ENCODE data around the gene FHAD1.

Gene FHAD1

DNA sequence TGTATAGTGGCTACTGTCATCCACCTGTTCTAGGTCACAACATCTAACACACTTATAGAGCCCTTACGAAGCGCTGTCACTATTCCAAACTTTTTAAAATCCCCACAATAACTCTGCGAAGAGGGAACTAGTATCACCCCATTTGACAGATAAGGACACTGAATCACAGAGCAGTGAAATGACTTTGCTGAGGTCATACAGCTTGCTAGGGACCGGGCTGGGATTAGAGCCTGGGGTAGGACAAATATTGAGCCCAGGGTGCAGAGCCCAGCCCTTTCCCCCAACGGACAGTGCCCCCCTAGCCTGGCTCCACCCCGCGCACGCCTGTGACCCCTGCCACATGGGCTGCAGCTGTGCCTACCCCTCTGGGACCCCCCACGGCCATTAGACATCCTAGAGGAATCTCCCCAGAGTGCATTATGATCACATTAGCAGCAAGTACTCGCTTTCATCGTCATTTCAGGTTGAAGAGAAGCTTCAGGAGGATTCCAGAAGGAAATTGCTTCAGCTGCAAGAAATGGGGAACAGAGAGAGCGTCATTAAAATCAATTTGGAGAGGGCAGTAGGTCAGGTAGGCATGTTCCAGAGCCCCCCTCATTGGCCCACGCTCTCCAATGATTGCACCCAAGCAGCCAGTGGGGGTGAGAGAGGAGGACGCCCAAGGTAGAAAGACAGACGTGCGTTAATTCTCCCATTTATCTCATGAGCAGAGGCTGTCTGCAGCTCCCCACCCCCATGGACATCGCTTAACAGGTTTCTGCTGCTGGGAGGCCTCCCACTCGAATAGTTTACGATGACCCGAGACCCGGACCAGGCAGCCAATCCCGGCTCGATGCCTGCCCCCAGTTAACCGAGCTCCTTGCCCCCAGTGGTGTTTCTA lies 77.2 kb downstream of the FHAD1 start:
- ATAC-seq (ENCODE audit: low read depth) (no peak), DNase-seq (ENCODE audit: low spot score) (no peak)
- no peaks in the 10 kb centered on the region for H3K9me3 ChIP-seq (ENCODE audit: severe bottlenecking)
- no peak for TF ChIP-seq CTCF (IDR thresholded peaks at IDR 0.05; ENCODE audit: poor library complexity, severe bottlenecking)
- no peak overlapping the region for H3K4me3 ChIP-seq (ENCODE audit: severe bottlenecking)
- no peak overlapping the region for H3K27ac ChIP-seq (ENCODE audit: poor library complexity, severe bottlenecking)
- H3K36me3 ChIP-seq (ENCODE audit: low read depth) = no peaks in the 10 kb centered on the region
- no peaks in the 10 kb centered on the region for H3K27me3 ChIP-seq (ENCODE audit: insufficient read depth, poor library complexity, severe bottlenecking)
- H3K4me1 ChIP-seq (ENCODE audit: insufficient read depth, poor library complexity, severe bottlenecking) = no peaks in the 10 kb centered on the region

- H3K27ac ChIP-seq (ENCODE audit: poor library complexity, severe bottlenecking) = no peak overlapping the region
- no peak for TF ChIP-seq CTCF (IDR thresholded peaks at IDR 0.05; ENCODE audit: poor library complexity, severe bottlenecking)
- peaks cover 3% of the 10 kb centered on the region for H3K4me1 ChIP-seq (ENCODE audit: insufficient read depth, poor library complexity, severe bottlenecking)
- ATAC-seq (ENCODE audit: low read depth) (no peak), DNase-seq (ENCODE audit: low spot score) (no peak)
- no peaks in the 10 kb centered on the region for H3K9me3 ChIP-seq (ENCODE audit: severe bottlenecking)
- no peaks in the 10 kb centered on the region for H3K36me3 ChIP-seq (ENCODE audit: low read depth)
- H3K4me3 ChIP-seq (ENCODE audit: severe bottlenecking) = no peak overlapping the region
- no peaks in the 10 kb centered on the region for H3K27me3 ChIP-seq (ENCODE audit: insufficient read depth, poor library complexity, severe bottlenecking)
Observed at GRCh38 chr1:15324869-15325335, 77.9 kb downstream of the FHAD1 start.

GRCh38 chr1:15325375-15326085 lies 78.5 kb downstream of the FHAD1 start:
- DNase-seq (ENCODE audit: low spot score) (no peak), ATAC-seq (ENCODE audit: low read depth) (no peak)
- Histone ChIP-seq H3K9me3 (ENCODE audit: severe bottlenecking) (no peaks in the 10 kb centered on the region), H3K36me3 (ENCODE audit: low read depth) (no peaks in the 10 kb centered on the region), H3K4me1 (ENCODE audit: insufficient read depth, poor library complexity, severe bottlenecking) (peaks cover 9% of the 10 kb centered on the region), H3K4me3 (ENCODE audit: severe bottlenecking) (no peak overlapping the region), H3K27ac (ENCODE audit: poor library complexity, severe bottlenecking) (no peak overlapping the region), H3K27me3 (ENCODE audit: insufficient read depth, poor library complexity, severe bottlenecking) (no peaks in the 10 kb centered on the region)
- peak; percentile 11 for TF ChIP-seq CTCF (IDR thresholded peaks at IDR 0.05; ENCODE audit: poor library complexity, severe bottlenecking)

GRCh38 chr1:15326691-15327588 lies 79.9 kb downstream of the FHAD1 start:
- TF ChIP-seq CTCF (IDR thresholded peaks at IDR 0.05; ENCODE audit: poor library complexity, severe bottlenecking) = no peak
- Histone ChIP-seq H3K36me3 (ENCODE audit: low read depth) (no peaks in the 10 kb centered on the region), H3K9me3 (ENCODE audit: severe bottlenecking) (no peaks in the 10 kb centered on the region), H3K27me3 (ENCODE audit: insufficient read depth, poor library complexity, severe bottlenecking) (no peaks in the 10 kb centered on the region), H3K4me3 (ENCODE audit: severe bottlenecking) (no peak overlapping the region), H3K27ac (ENCODE audit: poor library complexity, severe bottlenecking) (no peak overlapping the region), H3K4me1 (ENCODE audit: insufficient read depth, poor library complexity, severe bottlenecking) (peaks cover 9% of the 10 kb centered on the region)
- DNase-seq (ENCODE audit: low spot score) (no peak), ATAC-seq (ENCODE audit: low read depth) (no peak)
